Measurements from ENCODE around the gene CCDC167.

DNA sequence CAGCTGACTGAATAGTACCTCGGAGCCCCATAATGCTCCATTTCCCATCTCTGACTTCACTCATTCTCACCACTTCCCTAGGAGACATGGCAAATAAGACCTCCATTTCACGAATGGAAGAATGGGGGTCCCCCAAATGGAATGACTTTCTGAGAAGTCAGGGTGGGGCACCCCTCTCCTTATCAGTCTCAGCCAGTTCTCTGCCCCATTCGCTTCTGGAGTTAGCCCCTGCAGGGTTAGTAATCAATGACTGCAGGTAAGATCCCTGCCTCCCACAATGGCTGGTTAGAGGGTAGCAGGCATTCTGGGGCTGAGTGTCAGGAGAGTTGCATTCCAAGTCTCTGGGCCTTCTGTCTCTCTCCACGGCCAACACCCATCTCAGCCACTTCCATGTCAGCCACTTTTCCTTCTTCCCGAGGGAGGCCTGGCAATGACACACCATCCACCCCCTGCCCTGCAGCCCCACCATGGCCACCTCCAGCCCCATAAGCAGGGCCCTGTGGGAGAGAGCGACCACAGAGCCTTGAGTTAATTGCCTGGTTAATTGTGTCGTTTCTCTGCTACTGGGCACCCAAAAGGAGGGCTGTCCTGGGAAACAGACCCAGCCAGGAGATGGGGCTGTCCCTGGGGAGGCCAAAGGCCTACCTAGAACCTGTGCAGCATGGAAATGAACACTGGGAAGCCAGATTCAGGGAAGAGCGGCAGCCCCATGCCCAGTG lies 13.4 kb downstream of the CCDC167 start:
- TF ChIP-seq POLR2A (IDR thresholded peaks at IDR 0.05; ENCODE audit: low read depth, low read length) (no peak), ZNF274 (IDR thresholded peaks at IDR 0.05; ENCODE audit: insufficient read depth, insufficient read length) (no peak), GABPA (IDR thresholded peaks at IDR 0.05; ENCODE audit: low read depth) (no peak), CHD1 (IDR thresholded peaks at IDR 0.05; ENCODE audit: low read depth, low read length) (no peak), NRF1 (conservative IDR thresholded peaks at IDR 0.05; ENCODE audit: low read depth, low read length) (no peak), MEF2A (IDR thresholded peaks at IDR 0.05; ENCODE audit: insufficient read depth, low read depth, low read length) (no peak), SUZ12 (IDR thresholded peaks at IDR 0.05; ENCODE audit: unreplicated experiment) (no peak), RAD21 (IDR thresholded peaks at IDR 0.05; ENCODE audit: insufficient read depth, low read depth, low read length) (no peak), CHD4 (IDR thresholded peaks at IDR 0.05) (no peak)
